ENCODE data around the gene MICAL3.

DNA sequence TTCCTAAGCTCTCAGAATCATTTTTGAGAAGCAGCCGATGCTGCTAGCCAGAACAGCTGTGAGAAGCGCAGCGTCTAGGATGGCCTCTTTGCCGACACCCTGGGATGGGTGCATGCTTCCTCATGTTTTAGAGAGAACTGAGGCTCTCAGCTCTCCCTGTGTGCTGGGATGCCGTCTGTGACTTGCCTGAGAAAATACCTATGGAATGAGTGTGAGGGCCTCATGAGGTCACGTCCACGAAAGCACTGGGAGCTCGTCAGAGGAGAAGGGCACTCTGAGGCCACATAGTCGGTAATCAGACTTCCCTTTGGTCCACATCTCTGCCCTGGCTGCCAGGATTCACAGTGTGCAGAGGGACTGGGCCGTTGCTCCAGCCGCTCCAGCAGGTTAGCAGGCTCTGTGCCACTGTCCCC lies 54.7 kb downstream of the MICAL3 start:
- TF ChIP-seq, protein P1, sequence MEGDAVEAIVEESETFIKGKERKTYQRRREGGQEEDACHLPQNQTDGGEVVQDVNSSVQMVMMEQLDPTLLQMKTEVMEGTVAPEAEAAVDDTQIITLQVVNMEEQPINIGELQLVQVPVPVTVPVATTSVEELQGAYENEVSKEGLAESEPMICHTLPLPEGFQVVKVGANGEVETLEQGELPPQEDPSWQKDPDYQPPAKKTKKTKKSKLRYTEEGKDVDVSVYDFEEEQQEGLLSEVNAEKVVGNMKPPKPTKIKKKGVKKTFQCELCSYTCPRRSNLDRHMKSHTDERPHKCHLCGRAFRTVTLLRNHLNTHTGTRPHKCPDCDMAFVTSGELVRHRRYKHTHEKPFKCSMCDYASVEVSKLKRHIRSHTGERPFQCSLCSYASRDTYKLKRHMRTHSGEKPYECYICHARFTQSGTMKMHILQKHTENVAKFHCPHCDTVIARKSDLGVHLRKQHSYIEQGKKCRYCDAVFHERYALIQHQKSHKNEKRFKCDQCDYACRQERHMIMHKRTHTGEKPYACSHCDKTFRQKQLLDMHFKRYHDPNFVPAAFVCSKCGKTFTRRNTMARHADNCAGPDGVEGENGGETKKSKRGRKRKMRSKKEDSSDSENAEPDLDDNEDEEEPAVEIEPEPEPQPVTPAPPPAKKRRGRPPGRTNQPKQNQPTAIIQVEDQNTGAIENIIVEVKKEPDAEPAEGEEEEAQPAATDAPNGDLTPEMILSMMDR (IDR thresholded peaks at IDR 0.05) = no peak
- TF ChIP-seq, protein P2, sequence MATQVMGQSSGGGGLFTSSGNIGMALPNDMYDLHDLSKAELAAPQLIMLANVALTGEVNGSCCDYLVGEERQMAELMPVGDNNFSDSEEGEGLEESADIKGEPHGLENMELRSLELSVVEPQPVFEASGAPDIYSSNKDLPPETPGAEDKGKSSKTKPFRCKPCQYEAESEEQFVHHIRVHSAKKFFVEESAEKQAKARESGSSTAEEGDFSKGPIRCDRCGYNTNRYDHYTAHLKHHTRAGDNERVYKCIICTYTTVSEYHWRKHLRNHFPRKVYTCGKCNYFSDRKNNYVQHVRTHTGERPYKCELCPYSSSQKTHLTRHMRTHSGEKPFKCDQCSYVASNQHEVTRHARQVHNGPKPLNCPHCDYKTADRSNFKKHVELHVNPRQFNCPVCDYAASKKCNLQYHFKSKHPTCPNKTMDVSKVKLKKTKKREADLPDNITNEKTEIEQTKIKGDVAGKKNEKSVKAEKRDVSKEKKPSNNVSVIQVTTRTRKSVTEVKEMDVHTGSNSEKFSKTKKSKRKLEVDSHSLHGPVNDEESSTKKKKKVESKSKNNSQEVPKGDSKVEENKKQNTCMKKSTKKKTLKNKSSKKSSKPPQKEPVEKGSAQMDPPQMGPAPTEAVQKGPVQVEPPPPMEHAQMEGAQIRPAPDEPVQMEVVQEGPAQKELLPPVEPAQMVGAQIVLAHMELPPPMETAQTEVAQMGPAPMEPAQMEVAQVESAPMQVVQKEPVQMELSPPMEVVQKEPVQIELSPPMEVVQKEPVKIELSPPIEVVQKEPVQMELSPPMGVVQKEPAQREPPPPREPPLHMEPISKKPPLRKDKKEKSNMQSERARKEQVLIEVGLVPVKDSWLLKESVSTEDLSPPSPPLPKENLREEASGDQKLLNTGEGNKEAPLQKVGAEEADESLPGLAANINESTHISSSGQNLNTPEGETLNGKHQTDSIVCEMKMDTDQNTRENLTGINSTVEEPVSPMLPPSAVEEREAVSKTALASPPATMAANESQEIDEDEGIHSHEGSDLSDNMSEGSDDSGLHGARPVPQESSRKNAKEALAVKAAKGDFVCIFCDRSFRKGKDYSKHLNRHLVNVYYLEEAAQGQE (IDR thresholded peaks at IDR 0.05; ENCODE audit: insufficient read depth in 1 of 2, low read depth in 2 of 2, low read length in 1 of 2) = no peak

All from Panc1 (cell line).